Measurements from ENCODE around the gene C5AR1.
A peak's percentile ranks its signal among the peaks of the same experiment; 100 is the strongest.

DNA sequence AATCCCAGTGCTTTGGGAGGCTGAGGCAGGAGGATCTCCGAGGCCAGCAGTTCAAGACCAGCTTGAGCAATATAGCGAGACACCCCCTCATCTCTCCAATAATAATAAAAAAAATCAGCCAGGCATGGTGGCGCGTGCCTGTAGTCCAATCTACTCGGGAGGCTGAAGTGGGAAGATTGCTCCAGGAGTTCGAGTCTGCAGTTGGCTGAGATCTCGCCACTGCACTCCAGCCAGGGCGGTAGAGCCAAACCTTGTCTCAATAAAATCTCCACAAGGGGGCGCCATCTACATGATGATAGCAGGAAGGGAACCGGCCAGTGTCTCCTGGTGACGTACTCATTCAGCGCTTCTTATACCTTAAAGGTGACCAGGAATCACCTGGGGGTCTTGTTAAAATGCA is 13.6 kb upstream of the C5AR1 start:
- TF ChIP-seq, protein P1, sequence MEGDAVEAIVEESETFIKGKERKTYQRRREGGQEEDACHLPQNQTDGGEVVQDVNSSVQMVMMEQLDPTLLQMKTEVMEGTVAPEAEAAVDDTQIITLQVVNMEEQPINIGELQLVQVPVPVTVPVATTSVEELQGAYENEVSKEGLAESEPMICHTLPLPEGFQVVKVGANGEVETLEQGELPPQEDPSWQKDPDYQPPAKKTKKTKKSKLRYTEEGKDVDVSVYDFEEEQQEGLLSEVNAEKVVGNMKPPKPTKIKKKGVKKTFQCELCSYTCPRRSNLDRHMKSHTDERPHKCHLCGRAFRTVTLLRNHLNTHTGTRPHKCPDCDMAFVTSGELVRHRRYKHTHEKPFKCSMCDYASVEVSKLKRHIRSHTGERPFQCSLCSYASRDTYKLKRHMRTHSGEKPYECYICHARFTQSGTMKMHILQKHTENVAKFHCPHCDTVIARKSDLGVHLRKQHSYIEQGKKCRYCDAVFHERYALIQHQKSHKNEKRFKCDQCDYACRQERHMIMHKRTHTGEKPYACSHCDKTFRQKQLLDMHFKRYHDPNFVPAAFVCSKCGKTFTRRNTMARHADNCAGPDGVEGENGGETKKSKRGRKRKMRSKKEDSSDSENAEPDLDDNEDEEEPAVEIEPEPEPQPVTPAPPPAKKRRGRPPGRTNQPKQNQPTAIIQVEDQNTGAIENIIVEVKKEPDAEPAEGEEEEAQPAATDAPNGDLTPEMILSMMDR (conservative IDR thresholded peaks at IDR 0.05; ENCODE audit: low read length), result peak; percentile 87
- TF ChIP-seq EZH2phosphoT487 (IDR thresholded peaks at IDR 0.05; ENCODE audit: borderline replicate concordance, low read depth, low read length), result no peak
